HEK293 (cell line): ENCODE measurements around the gene PCBP4.

Source experiments
- CTCF ChIA-PET: fragments of 350-600 bp; formaldehyde crosslinking; extraction: SDS; loops from one replicate; lab custom pipeline; 2021; ENCODE audit warnings: antibody characterized with exemption; lab: Yijun Ruan, JAX
- POLR2A ChIA-PET: fragments of 300-600 bp; formaldehyde crosslinking; extraction: SDS; loops from one replicate; lab custom pipeline; 2020; ENCODE audit warnings: antibody characterized with exemption, inconsistent platforms; lab: Yijun Ruan, JAX
- H3K27ac ChIP-seq: fragments of 200-500 bp; sonication (Bioruptor generic); 2 replicates; pipeline ENCODE4 v1.5.1; 2014; ENCODE audit warnings: low read depth, low read length, control low read depth, inconsistent platforms; ENCODE audit errors: extremely low read depth
- H3K36me3 ChIP-seq, 2 experiments: fragments of 200-500 bp in 1 of 2; sonication (Bioruptor generic) in 1 of 2; 1 replicate in 1 of 2; 2 replicates in 1 of 2; pipeline ENCODE4 v1.5.1; 2014 to 2017; ENCODE audit warnings: inconsistent platforms in 2 of 2, low read length in 2 of 2; ENCODE audit not compliant: control insufficient read depth in 2 of 2, insufficient read depth in 1 of 2
- H3K4me1 ChIP-seq: fragments of 200-500 bp; sonication (Bioruptor generic); 2 replicates; pipeline ENCODE4 v1.5.1; 2014; ENCODE audit warnings: mild to moderate bottlenecking, low read length, inconsistent platforms; ENCODE audit not compliant: control insufficient read depth, insufficient read depth
- H3K4me3 ChIP-seq: 2 replicates; pipeline ENCODE4 v1.5.1; 2011; ENCODE audit warnings: low read depth, mild to moderate bottlenecking, control low read depth, low read length, moderate library complexity
- H3K9me3 ChIP-seq: fragments of 200-500 bp; sonication (Bioruptor generic); 2 replicates; pipeline ENCODE4 v1.5.1; 2014; ENCODE audit warnings: low read depth, low read length, inconsistent platforms; ENCODE audit not compliant: control insufficient read depth, insufficient read depth
- GLIS2 ChIP-seq: fragments of 450-650 bp; formaldehyde crosslinking; IDR thresholded peaks from 2 replicates; pipeline ENCODE4 v1.5.1; 2016; ENCODE audit warnings: missing biosample characterization, missing genetic modification characterization
- KLF17 ChIP-seq: fragments of 450-650 bp; formaldehyde crosslinking; IDR thresholded peaks from 2 replicates; pipeline ENCODE4 v1.5.1; 2016; ENCODE audit warnings: missing biosample characterization, missing genetic modification characterization
- REPIN1 ChIP-seq: fragments of 450-650 bp; formaldehyde crosslinking; IDR thresholded peaks from 2 replicates; pipeline ENCODE4 v1.5.1; 2017; ENCODE audit warnings: missing biosample characterization, missing genetic modification characterization, low read depth
- SP2 ChIP-seq: fragments of 450-650 bp; formaldehyde crosslinking; IDR thresholded peaks from 2 replicates; pipeline ENCODE4 v1.5.1; 2016; ENCODE audit warnings: missing biosample characterization, missing genetic modification characterization
- WT1 ChIP-seq: fragments of 450-650 bp; formaldehyde crosslinking; IDR thresholded peaks from 2 replicates; pipeline ENCODE4 v1.5.1; 2016; ENCODE audit warnings: missing biosample characterization, missing genetic modification characterization
- YY1 ChIP-seq: fragments of 450-650 bp; formaldehyde crosslinking; IDR thresholded peaks from 2 replicates; pipeline ENCODE4 v1.5.1; 2018; ENCODE audit warnings: missing biosample characterization, missing genetic modification characterization
- YY2 ChIP-seq: fragments of 450-650 bp; formaldehyde crosslinking; IDR thresholded peaks from 2 replicates; pipeline ENCODE4 v1.5.1; 2016; ENCODE audit warnings: missing biosample characterization, missing genetic modification characterization
- ZBTB17 ChIP-seq: fragments of 450-650 bp; formaldehyde crosslinking; IDR thresholded peaks from 2 replicates; pipeline ENCODE4 v1.5.1; 2016; ENCODE audit warnings: missing biosample characterization, missing genetic modification characterization
- ZFHX2 ChIP-seq: fragments of 450-650 bp; formaldehyde crosslinking; conservative IDR thresholded peaks from 2 replicates; pipeline ENCODE4 v1.5.1; 2016; ENCODE audit warnings: missing biosample characterization, missing genetic modification characterization
- ZFP41 ChIP-seq: fragments of 450-650 bp; formaldehyde crosslinking; IDR thresholded peaks from 2 replicates; pipeline ENCODE4 v1.5.1; 2016; ENCODE audit warnings: missing biosample characterization, missing genetic modification characterization, borderline replicate concordance
- ZNF10 ChIP-seq: fragments of 450-650 bp; formaldehyde crosslinking; IDR thresholded peaks from 2 replicates; pipeline ENCODE4 v1.5.1; 2017; ENCODE audit warnings: missing biosample characterization, missing genetic modification characterization
- ZNF114 ChIP-seq: fragments of 450-650 bp; formaldehyde crosslinking; IDR thresholded peaks from 2 replicates; pipeline ENCODE4 v1.5.0; 2017; ENCODE audit warnings: missing biosample characterization, missing genetic modification characterization
- ZNF133 ChIP-seq: fragments of 450-650 bp; formaldehyde crosslinking; IDR thresholded peaks from 2 replicates; pipeline ENCODE4 v1.5.1; 2016; ENCODE audit warnings: missing biosample characterization, missing genetic modification characterization
- ZNF157 ChIP-seq: fragments of 450-650 bp; formaldehyde crosslinking; IDR thresholded peaks from 2 replicates; pipeline ENCODE4 v1.5.1; 2016; ENCODE audit warnings: missing biosample characterization, missing genetic modification characterization
- ZNF184 ChIP-seq: fragments of 450-650 bp; IDR thresholded peaks from 2 replicates; pipeline ENCODE4 v1.5.1; 2018; ENCODE audit warnings: missing biosample characterization, mild to moderate bottlenecking, missing genetic modification characterization
- ZNF19 ChIP-seq: fragments of 450-650 bp; formaldehyde crosslinking; IDR thresholded peaks from 2 replicates; pipeline ENCODE4; 2016; ENCODE audit warnings: missing biosample characterization, missing genetic modification characterization, low read depth
- ZNF248 ChIP-seq: fragments of 450-650 bp; formaldehyde crosslinking; IDR thresholded peaks from 2 replicates; pipeline ENCODE4 v1.5.1; 2017; ENCODE audit warnings: missing biosample characterization, missing genetic modification characterization
- ZNF341 ChIP-seq: fragments of 450-650 bp; formaldehyde crosslinking; IDR thresholded peaks from 2 replicates; pipeline ENCODE4; 2016; ENCODE audit warnings: low read depth, missing biosample characterization, missing genetic modification characterization
- ZNF426 ChIP-seq: fragments of 450-650 bp; formaldehyde crosslinking; IDR thresholded peaks from 2 replicates; pipeline ENCODE4 v1.5.1; 2017; ENCODE audit warnings: missing biosample characterization, missing genetic modification characterization, mild to moderate bottlenecking, inconsistent platforms, moderate library complexity
- ZNF701 ChIP-seq: fragments of 450-650 bp; formaldehyde crosslinking; IDR thresholded peaks from 2 replicates; pipeline ENCODE4 v1.5.1; 2016; ENCODE audit warnings: missing biosample characterization, missing genetic modification characterization
- ZNF792 ChIP-seq: fragments of 450-650 bp; formaldehyde crosslinking; IDR thresholded peaks from 2 replicates; pipeline ENCODE4 v1.5.1; 2016; ENCODE audit warnings: missing biosample characterization, missing genetic modification characterization
- ZSCAN4 ChIP-seq: fragments of 450-650 bp; formaldehyde crosslinking; IDR thresholded peaks from 2 replicates; pipeline ENCODE4 v1.5.1; 2017; ENCODE audit warnings: missing biosample characterization, missing genetic modification characterization

The PCBP4 gene

GRCh38 chr3:51978143-51978502, 10.9 kb upstream of the PCBP4 start (continued):
- TF ChIP-seq REPIN1 = no peak
- TF ChIP-seq ZNF133 (tag by site-specific recombination) = no peak
- TF ChIP-seq ZNF10 (tag by site-specific recombination) = no peak
- TF ChIP-seq WT1 (tag by site-specific recombination) = no peak

- Histone ChIP-seq H3K9me3 (no peaks in the 10 kb centered on the region), H3K27ac (no peak overlapping the region), H3K4me1 (no peaks in the 10 kb centered on the region), H3K4me3 (no peak overlapping the region), H3K36me3 (peaks cover 0 to 8% of the 10 kb centered on the region in 2 experiments; a peak in 1 of 3 replicates)
- CTCF ChIA-PET = interaction anchor here (0.8 kb wide), 1 partner anchor 36 kb away, joined by 3 read pairs; the partner anchor contains the start of gene RRP9
- POLR2A ChIA-PET = interaction anchor here (1.6 kb wide), 1 partner anchor 15 kb away, joined by 4 read pairs; no protein-coding TSS in a partner anchor
- TF ChIP-seq ZNF248 (tag by site-specific recombination) = no peak
- TF ChIP-seq, all 188 proteins: peak for 0
Observed at GRCh38 chr3:51977446-51978142, 10.3 kb upstream of the PCBP4 start.

GRCh38 chr3:51975852-51976549, 8.7 kb upstream of the PCBP4 start:
- H3K4me3 ChIP-seq = no peak overlapping the region
- H3K27ac ChIP-seq = no peak overlapping the region
- H3K9me3 ChIP-seq = no peaks in the 10 kb centered on the region
- TF ChIP-seq ZNF341 (tag by site-specific recombination) (no peak), ZNF792 (tag by site-specific recombination) (no peak), ZFHX2 (tag by site-specific recombination) (0 out of 2 replicates have a peak, but pooled peaks have one; percentile 7), ZNF114 (tag by site-specific recombination) (no peak)
- no peaks in the 10 kb centered on the region for H3K4me1 ChIP-seq
- CTCF ChIA-PET = interaction anchor here (3.2 kb wide), 1 partner anchor 33 kb away, joined by 22 read pairs; the partner anchor contains the start of gene PARP3
- POLR2A ChIA-PET = interaction anchor here (1.6 kb wide), 1 partner anchor 17 kb away, joined by 4 read pairs; no protein-coding TSS in a partner anchor
- H3K36me3 ChIP-seq = peaks cover 0 to 14% of the 10 kb centered on the region in 2 experiments; a peak in 1 of 3 replicates

GRCh38 chr3:51974963-51975851, 8.0 kb upstream of the PCBP4 start, which contains the start of gene ABHD14A:
TSS of gene ABHD14A (plus strand) at chr3:51975064. CDS start at chr3:51975136, 72 bp downstream.
- no peaks in the 10 kb centered on the region for H3K9me3 ChIP-seq
- no peaks in the 10 kb centered on the region for H3K4me1 ChIP-seq
- ChIA-PET CTCF (interaction anchor here (0.6 to 3.2 kb wide), 6 partner anchors 8 to 586 kb away, joined by 3 to 38 read pairs (median 8); partner anchors contain the start of genes ACY1 and PARP3), POLR2A (interaction anchor here (0.9 to 3.4 kb wide), 2 partner anchors 7 to 13 kb away, joined by 3 to 22 read pairs; partner anchors contain the start of gene ACY1)
- peak within 1 kb of the TSS; percentile 44 for H3K4me3 ChIP-seq
- H3K36me3 ChIP-seq = peaks cover 0 to 9% of the 10 kb centered on the region in 2 experiments; a peak in 1 of 3 replicates
- H3K27ac ChIP-seq = no peak within 1 kb of the TSS; the same call in 1 of the 2 replicates
- TF ChIP-seq SP2 (tag by site-specific recombination) = peak; percentile 60
- no peak for TF ChIP-seq ZNF701
- TF ChIP-seq WT1 (tag by site-specific recombination) = no peak
- TF ChIP-seq ZNF19 = no peak
- peak; percentile 32; the same call in 1 of the 2 replicates for TF ChIP-seq GLIS2 (tag by site-specific recombination)
- TF ChIP-seq ZNF248 (tag by site-specific recombination) = no peak
- TF ChIP-seq ZNF184 (tag by site-specific recombination) = no peak
- peak; percentile 27; the same call in 1 of the 2 replicates for TF ChIP-seq YY1
- TF ChIP-seq ZFP41 (tag by site-specific recombination) = no peak
- 0 out of 2 replicates have a peak, but pooled peaks have one; percentile 19 for TF ChIP-seq KLF17
- TF ChIP-seq ZSCAN4 (tag by site-specific recombination) = peak; percentile 76
- TF ChIP-seq ZNF157 (tag by site-specific recombination) = no peak
- no peak for TF ChIP-seq YY2 (tag by site-specific recombination)
- peak; percentile 36; the same call in 1 of the 2 replicates for TF ChIP-seq ZBTB17 (tag by site-specific recombination)
- TF ChIP-seq ZNF426 (tag by site-specific recombination) = no peak
